Neural cell (in vitro differentiated cells): Measurements from ENCODE around the gene HLA-DQA1.

ENCODE experiments used
- CTCF ChIP-seq: fragments of 450-650 bp; IDR thresholded peaks from 2 replicates; pipeline ENCODE4 v1.5.1; 2014; ENCODE audit warnings: antibody characterized with exemption, mild to moderate bottlenecking, moderate library complexity; ENCODE audit not compliant: poor library complexity, severe bottlenecking
- EP300 ChIP-seq: fragments of 450-650 bp; conservative IDR thresholded peaks from 2 replicates; pipeline ENCODE4 v1.6.1; 2014; ENCODE audit warnings: antibody characterized with exemption, mild to moderate bottlenecking, moderate library complexity; ENCODE audit not compliant: poor library complexity, severe bottlenecking
- EZH2 ChIP-seq: fragments of 200-600, 300-800 bp; shearing (Covaris generic), sonication (generic); IDR thresholded peaks from 2 replicates; pipeline ENCODE4 v1.6.1; 2014; ENCODE audit warnings: antibody characterized with exemption, low read length, borderline replicate concordance, mild to moderate bottlenecking; ENCODE audit not compliant: insufficient read depth, poor library complexity, severe bottlenecking
- MXI1 ChIP-seq: fragments of 450-650 bp; conservative IDR thresholded peaks from 2 replicates; pipeline ENCODE4 v1.6.1; 2014; ENCODE audit warnings: antibody characterized with exemption, mild to moderate bottlenecking; ENCODE audit not compliant: poor library complexity, severe bottlenecking
- POLR2AphosphoS5 ChIP-seq: IDR thresholded peaks from 2 replicates; pipeline ENCODE4 v1.6.1; 2012
- RAD21 ChIP-seq: fragments of 450-650 bp; conservative IDR thresholded peaks from 2 replicates; pipeline ENCODE4 v1.6.1; 2014; ENCODE audit warnings: antibody characterized with exemption, mild to moderate bottlenecking, moderate library complexity

GRCh38 chr6:32692019-32692418, 54.8 kb downstream of the HLA-DQA1 start:
- no peak for TF ChIP-seq CTCF
- TF ChIP-seq POLR2AphosphoS5 = no peak
- TF ChIP-seq EP300 = no peak
- TF ChIP-seq MXI1 = no peak
- TF ChIP-seq RAD21 = no peak
- no peak for TF ChIP-seq EZH2
